ENCODE results near the gene LRRN3. TPM values are rescaled to one million over a fixed set of nuclear protein-coding genes. Genes with fewer than 3 reads are reported as not detected.

The LRRN3 gene
- total and polyA plus RNA-seq, 12 donors = 10.7 to 109 (median 55.1) TPM

DNA sequence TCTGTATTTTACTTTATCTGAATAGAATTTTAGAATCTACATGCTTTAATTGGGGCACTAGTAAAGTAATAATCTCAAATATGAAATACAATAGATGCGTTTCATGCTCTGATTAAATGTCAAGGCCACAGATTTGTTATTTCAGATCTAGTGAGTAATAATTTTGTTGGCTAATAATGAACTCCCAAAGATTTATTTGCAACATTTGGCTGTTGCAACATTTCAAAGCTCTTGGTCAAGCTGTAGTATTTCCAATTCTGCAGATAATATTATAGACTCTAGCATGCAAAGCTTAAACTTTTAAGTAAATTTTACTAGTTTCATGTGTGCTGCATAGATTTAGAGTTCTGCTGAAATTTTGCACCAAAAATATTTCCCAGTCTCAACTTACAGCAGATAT lies 16.7 kb downstream of the LRRN3 start:
- no peak for DNase-seq
- intact Hi-C loops (cut with DNase I) = no loop called here

DNA sequence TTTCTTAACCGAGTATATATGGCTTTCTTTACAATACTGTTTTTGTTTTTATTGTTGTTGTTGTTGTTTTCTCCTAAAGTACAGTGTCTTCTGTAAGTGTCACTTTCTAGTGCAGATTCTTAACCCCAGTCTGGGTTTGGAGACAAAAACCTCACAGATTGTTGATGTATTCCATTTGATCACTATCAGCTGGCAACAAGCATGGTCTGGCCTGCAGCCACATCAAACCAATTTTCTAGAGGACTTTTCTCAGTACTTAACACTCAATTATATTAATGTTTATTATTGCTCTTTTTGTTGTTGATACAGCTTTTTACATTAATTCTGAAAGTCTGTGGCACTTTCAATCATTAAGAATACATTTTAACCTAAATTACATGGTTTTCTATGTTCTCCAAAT lies 17.1 kb downstream of the LRRN3 start:
- Histone ChIP-seq H3K4me1 (replicated peaks in 1 of 2) (peaks cover 24 to 67% of the 10 kb centered on the region in 2 donors), H3K9me3 (replicated peaks in 1 of 3) (no peaks in the 10 kb centered on the region), H3K27me3 (no peaks in the 10 kb centered on the region), H3K4me3 (peak overlapping the region in 1 of 4 donors; percentile 41), H3K27ac (peak overlapping the region in 3 of 5 donors; percentile 18 to 49 (median 49)), H3K36me3 (replicated peaks in 1 of 2) (no peaks in the 10 kb centered on the region)
- peak; percentile 32 to 69 (median 44) for DNase-seq
- TF ChIP-seq, protein P1, sequence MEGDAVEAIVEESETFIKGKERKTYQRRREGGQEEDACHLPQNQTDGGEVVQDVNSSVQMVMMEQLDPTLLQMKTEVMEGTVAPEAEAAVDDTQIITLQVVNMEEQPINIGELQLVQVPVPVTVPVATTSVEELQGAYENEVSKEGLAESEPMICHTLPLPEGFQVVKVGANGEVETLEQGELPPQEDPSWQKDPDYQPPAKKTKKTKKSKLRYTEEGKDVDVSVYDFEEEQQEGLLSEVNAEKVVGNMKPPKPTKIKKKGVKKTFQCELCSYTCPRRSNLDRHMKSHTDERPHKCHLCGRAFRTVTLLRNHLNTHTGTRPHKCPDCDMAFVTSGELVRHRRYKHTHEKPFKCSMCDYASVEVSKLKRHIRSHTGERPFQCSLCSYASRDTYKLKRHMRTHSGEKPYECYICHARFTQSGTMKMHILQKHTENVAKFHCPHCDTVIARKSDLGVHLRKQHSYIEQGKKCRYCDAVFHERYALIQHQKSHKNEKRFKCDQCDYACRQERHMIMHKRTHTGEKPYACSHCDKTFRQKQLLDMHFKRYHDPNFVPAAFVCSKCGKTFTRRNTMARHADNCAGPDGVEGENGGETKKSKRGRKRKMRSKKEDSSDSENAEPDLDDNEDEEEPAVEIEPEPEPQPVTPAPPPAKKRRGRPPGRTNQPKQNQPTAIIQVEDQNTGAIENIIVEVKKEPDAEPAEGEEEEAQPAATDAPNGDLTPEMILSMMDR (IDR thresholded peaks at IDR 0.05) = no peak
- TF ChIP-seq POLR2A (IDR thresholded peaks at IDR 0.05) = no peak
- WGBS, 4 donors = 33 to 41% (median 39%) methylated on average over 1 of the region's 1 CpG
- intact Hi-C loops (cut with DNase I) = no loop called here

More for the DNA sequence above, 16.7 kb downstream of the LRRN3 start:
- 14 to 32% (median 26%) methylated on average over 1 of the region's 1 CpG for WGBS, 4 donors
- Histone ChIP-seq H3K36me3 (replicated peaks in 1 of 2) (no peaks in the 10 kb centered on the region), H3K27ac (peak overlapping the region; percentile 41 to 73 (median 70)), H3K4me1 (replicated peaks in 1 of 2) (peaks cover 24 to 63% of the 10 kb centered on the region in 2 donors), H3K4me3 (peak overlapping the region in 1 of 4 donors; percentile 41), H3K9me3 (replicated peaks in 1 of 3) (no peaks in the 10 kb centered on the region), H3K27me3 (no peaks in the 10 kb centered on the region)
- no peak for TF ChIP-seq POLR2A (IDR thresholded peaks at IDR 0.05)
- TF ChIP-seq, protein P1 (IDR thresholded peaks at IDR 0.05) = no peak

DNA sequence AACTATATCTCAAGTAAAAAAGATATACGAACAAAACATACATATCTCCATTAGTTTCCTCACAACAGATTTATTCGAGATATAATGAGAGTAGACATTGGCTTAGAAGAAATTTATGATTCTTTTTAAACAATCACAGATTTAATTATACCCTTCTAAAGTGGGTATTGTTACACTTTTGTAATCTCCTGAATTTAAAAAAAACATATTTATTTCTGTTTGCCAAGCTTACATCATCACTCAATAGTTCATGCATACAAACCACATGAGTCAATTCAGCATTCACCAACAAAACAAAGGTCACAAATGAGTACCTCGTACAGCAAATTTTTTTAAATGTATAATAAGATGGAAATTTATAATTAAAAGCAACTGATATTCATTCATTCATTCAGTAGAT lies 17.6 kb downstream of the LRRN3 start:
- Histone ChIP-seq H3K4me1 (replicated peaks in 1 of 2) (peaks cover 29 to 71% of the 10 kb centered on the region in 2 donors), H3K4me3 (no peak overlapping the region), H3K9me3 (replicated peaks in 1 of 3) (no peaks in the 10 kb centered on the region), H3K27ac (peak overlapping the region in 3 of 5 donors; percentile 18 to 49 (median 49)), H3K36me3 (replicated peaks in 1 of 2) (no peaks in the 10 kb centered on the region), H3K27me3 (no peaks in the 10 kb centered on the region)
- 55 to 72% (median 71%) methylated on average over 3 of the region's 3 CpGs for WGBS, 4 donors
- TF ChIP-seq, protein P1 (IDR thresholded peaks at IDR 0.05) = no peak
- TF ChIP-seq POLR2A (IDR thresholded peaks at IDR 0.05) = no peak
- no peak for DNase-seq
- intact Hi-C loops (cut with DNase I) = no loop called here

DNA sequence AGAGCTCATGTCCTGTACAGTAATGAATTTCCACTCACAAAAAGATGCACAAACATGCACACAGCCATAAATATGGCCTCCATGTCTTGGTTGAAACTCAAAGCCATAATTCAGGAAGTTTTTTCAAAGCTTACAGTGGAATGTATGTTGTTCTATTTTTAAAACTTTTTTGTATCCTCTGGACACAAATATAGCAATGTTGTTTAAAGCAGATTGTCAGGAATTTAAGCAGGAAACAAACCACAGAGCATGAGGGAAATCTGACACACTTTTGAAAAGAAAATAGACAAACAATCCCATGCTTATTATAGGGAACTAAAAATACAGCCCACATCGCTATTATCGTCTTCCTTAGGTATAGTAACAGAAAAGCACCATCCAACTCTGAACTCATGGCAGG lies 21.5 kb downstream of the LRRN3 start:
- H3K36me3 ChIP-seq (replicated peaks in 1 of 2) = no peaks in the 10 kb centered on the region
- intact Hi-C loops (cut with DNase I) = loop anchor here in 1 of 2 donors (10.0 kb wide), 1 partner anchor 112 kb away; no protein-coding TSS in a partner anchor
- H3K4me3 ChIP-seq = no peak overlapping the region
- no peaks in the 10 kb centered on the region for H3K27me3 ChIP-seq
- TF ChIP-seq, protein P1 (IDR thresholded peaks at IDR 0.05) = no peak
- no peak for TF ChIP-seq POLR2A (IDR thresholded peaks at IDR 0.05)
- no peak for DNase-seq
- no peaks in the 10 kb centered on the region for H3K9me3 ChIP-seq (replicated peaks in 1 of 3)
- peak overlapping the region in 2 of 5 donors; percentile 13 to 57 for H3K27ac ChIP-seq
- WGBS, 4 donors = 50 to 76% (median 71%) methylated on average over 2 of the region's 2 CpGs
- peaks cover 27 to 39% of the 10 kb centered on the region in 2 donors for H3K4me1 ChIP-seq (replicated peaks in 1 of 2)
